IPS DF 4.7 (cell line): ENCODE measurements around the gene CACNB2.

Experiments
- DNase-seq: peaks from one replicate; pipeline ENCODE4 v3.0.0-alpha.2; 2013; ENCODE audit warnings: low spot score; ENCODE audit errors: extremely low read depth

The CACNB2 gene

GRCh38 chr10:18332484-18332883 is 192.3 kb downstream of the CACNB2 start:
- DNase-seq: no peak

GRCh38 chr10:18333621-18334020 is 193.4 kb downstream of the CACNB2 start:
- no peak for DNase-seq

GRCh38 chr10:18334116-18334867 is 194.1 kb downstream of the CACNB2 start:
- DNase-seq: no peak

- DNase-seq: no peak
These were observed 200.3 kb downstream of the CACNB2 start for GRCh38 chr10:18340496-18341051.

GRCh38 chr10:18341055-18341454 is 200.8 kb downstream of the CACNB2 start:
- DNase-seq: no peak

GRCh38 chr10:18343573-18343972 is 203.3 kb downstream of the CACNB2 start:
- no peak for DNase-seq

- DNase-seq: no peak
These were observed 205.1 kb downstream of the CACNB2 start for GRCh38 chr10:18345308-18345707.

- DNase-seq: no peak
These were observed 210.1 kb downstream of the CACNB2 start for GRCh38 chr10:18350340-18350739.

GRCh38 chr10:18351421-18351820 is 211.2 kb downstream of the CACNB2 start:
- no peak for DNase-seq

- no peak for DNase-seq
These were observed 212.0 kb downstream of the CACNB2 start for GRCh38 chr10:18352175-18352574.

- DNase-seq: no peak
These were observed 219.6 kb downstream of the CACNB2 start for GRCh38 chr10:18359812-18360211.

GRCh38 chr10:18362892-18363291 is 222.7 kb downstream of the CACNB2 start:
- DNase-seq: no peak

- no peak for DNase-seq
These were observed 225.0 kb downstream of the CACNB2 start for GRCh38 chr10:18364987-18365775.

GRCh38 chr10:18367840-18368239 is 227.6 kb downstream of the CACNB2 start:
- DNase-seq: no peak

- no peak for DNase-seq
These were observed 228.0 kb downstream of the CACNB2 start for GRCh38 chr10:18368273-18368672.

- DNase-seq: no peak
These were observed 228.5 kb downstream of the CACNB2 start for GRCh38 chr10:18368682-18369081.

- DNase-seq: no peak
These were observed 229.7 kb downstream of the CACNB2 start for GRCh38 chr10:18369859-18370473.

- no peak for DNase-seq
These were observed 236.4 kb downstream of the CACNB2 start for GRCh38 chr10:18376650-18377049.

GRCh38 chr10:18377898-18378297 is 237.7 kb downstream of the CACNB2 start:
- DNase-seq: no peak

GRCh38 chr10:18378766-18379165 is 238.5 kb downstream of the CACNB2 start:
- DNase-seq: no peak

- DNase-seq: no peak
These were observed 241.5 kb downstream of the CACNB2 start for GRCh38 chr10:18381679-18382078.

- no peak for DNase-seq
These were observed 257.7 kb downstream of the CACNB2 start for GRCh38 chr10:18397906-18398305.
